Hematopoietic multipotent progenitor cell treated with erythropoietin and hydrocortisone succinate and interleukin-3 and kit ligand, for 8 days (in vitro differentiated cells): ENCODE data around the gene PPM1B.
A peak's percentile ranks its signal among the peaks of the same experiment; 100 is the strongest.
"Not testable (repeated sequence)": the region's sequence is repeated elsewhere in the genome, so short reads cannot be mapped to it uniquely, and the experiment has no call there.

Experiments used
- DNase-seq: peaks from one replicate; pipeline ENCODE4 v3.0.0-alpha.2; 2015

Gene PPM1B

GRCh38 chr2:44168681-44169154, at the start of gene PPM1B:
TSS of gene PPM1B (plus strand) at chr2:44168875. CDS start at chr2:44201200, 32,325 bp downstream.
- DNase-seq: no peak

GRCh38 chr2:44119878-44120277, 48.8 kb upstream of the PPM1B start:
- DNase-seq: no peak

GRCh38 chr2:44120428-44120827, 48.2 kb upstream of the PPM1B start:
- DNase-seq: peak; percentile 13

- no peak for DNase-seq
These were observed 46.8 kb upstream of the PPM1B start for GRCh38 chr2:44121899-44122298.

- no peak for DNase-seq
These were observed 44.2 kb upstream of the PPM1B start for GRCh38 chr2:44124500-44124899.

GRCh38 chr2:44126106-44126797, 42.4 kb upstream of the PPM1B start:
- DNase-seq: no peak

GRCh38 chr2:44130441-44130840, 38.2 kb upstream of the PPM1B start:
- peak; percentile 17 for DNase-seq

GRCh38 chr2:44131177-44131576, 37.5 kb upstream of the PPM1B start:
- peak; percentile 23 for DNase-seq

GRCh38 chr2:44133602-44134001, 35.1 kb upstream of the PPM1B start:
- DNase-seq: not testable (repeated sequence)

- no peak for DNase-seq
These were observed 33.8 kb upstream of the PPM1B start for GRCh38 chr2:44134848-44135247.

- no peak for DNase-seq
These were observed 33.4 kb upstream of the PPM1B start for GRCh38 chr2:44135296-44135695.

- DNase-seq: no peak
These were observed 32.9 kb upstream of the PPM1B start for GRCh38 chr2:44135771-44136170.

GRCh38 chr2:44136252-44136651, 32.4 kb upstream of the PPM1B start:
- DNase-seq: no peak

GRCh38 chr2:44137048-44137447, 31.6 kb upstream of the PPM1B start:
- no peak for DNase-seq

GRCh38 chr2:44137872-44138551, 30.7 kb upstream of the PPM1B start:
- DNase-seq: no peak

- DNase-seq: no peak
These were observed 28.9 kb upstream of the PPM1B start for GRCh38 chr2:44139741-44140140.

GRCh38 chr2:44142306-44142705, 26.4 kb upstream of the PPM1B start:
- no peak for DNase-seq

GRCh38 chr2:44143701-44144100, 25.0 kb upstream of the PPM1B start:
- DNase-seq: no peak

GRCh38 chr2:44148999-44149398, 19.7 kb upstream of the PPM1B start:
- no peak for DNase-seq

GRCh38 chr2:44150473-44150872, 18.2 kb upstream of the PPM1B start:
- DNase-seq: no peak

GRCh38 chr2:44152865-44153669, 15.6 kb upstream of the PPM1B start:
- no peak for DNase-seq

- peak; percentile 15 for DNase-seq
These were observed 12.8 kb upstream of the PPM1B start for GRCh38 chr2:44155666-44156446.

- no peak for DNase-seq
These were observed 4.9 kb upstream of the PPM1B start for GRCh38 chr2:44163777-44164176.
